Kidney epithelial cell (primary cell): ENCODE data around the gene CPLX4. TPM values are rescaled to one million over a fixed set of nuclear protein-coding genes. Genes with fewer than 3 reads are reported as not detected.

Source experiments
- DNase-seq: peaks from one replicate; pipeline ENCODE4 v3.0.0-alpha.2; 2010; ENCODE audit warnings: low read depth
- H3K27me3 ChIP-seq: 2 replicates; pipeline ENCODE4 v1.6.0; 2011; ENCODE audit warnings: low read length; ENCODE audit not compliant: control insufficient read depth, insufficient read depth
- H3K36me3 ChIP-seq: 2 replicates; pipeline ENCODE4 v1.5.1; 2011; ENCODE audit warnings: low read length; ENCODE audit not compliant: control insufficient read depth, insufficient read depth
- H3K4me3 ChIP-seq: 2 replicates; pipeline ENCODE4 v1.5.1; 2011; ENCODE audit warnings: low read depth, mild to moderate bottlenecking, control low read depth, low read length
- total RNA-seq: library from RNA; depleted of rRNA; stranded (reverse); fragments of >200 nt; gene quantifications from 2 replicates; pipeline ENCODE4 v1.2.3, GENCODE V29; 2015
- TF ChIP-seq, protein P1 (sequence below): IDR thresholded peaks from 2 replicates; pipeline ENCODE4 v1.5.1; 2011; ENCODE audit warnings: mild to moderate bottlenecking, moderate library complexity, low read length, control low read depth, inconsistent platforms; ENCODE audit not compliant: insufficient read depth, poor library complexity, severe bottlenecking

Gene CPLX4
- total RNA-seq, 1 donor from 2014 or later = not detected

DNA sequence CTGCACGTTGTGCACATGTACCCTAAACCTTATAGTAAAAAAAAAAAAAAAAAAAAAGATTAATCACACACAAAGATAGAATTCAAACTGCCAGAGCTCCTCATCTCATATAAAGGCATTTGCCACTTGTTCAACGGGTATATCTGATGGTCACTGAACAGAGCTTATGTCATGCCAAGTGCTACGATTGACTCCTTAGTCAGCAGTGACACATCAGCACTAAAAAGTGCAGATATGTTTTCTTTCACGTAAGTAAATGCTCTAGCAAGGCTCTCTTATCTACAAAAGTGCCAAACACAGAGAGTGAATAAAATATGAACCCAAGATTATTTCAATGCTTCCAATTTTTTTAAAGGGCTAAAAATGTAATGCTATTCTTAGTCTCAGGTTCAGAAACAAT, 39.5 kb upstream of the CPLX4 start:
- Histone ChIP-seq H3K27me3 (no peaks in the 10 kb centered on the region), H3K36me3 (no peaks in the 10 kb centered on the region), H3K4me3 (peak overlapping the region; percentile 70)
- peak; percentile 53 for DNase-seq
- TF ChIP-seq, protein P1, sequence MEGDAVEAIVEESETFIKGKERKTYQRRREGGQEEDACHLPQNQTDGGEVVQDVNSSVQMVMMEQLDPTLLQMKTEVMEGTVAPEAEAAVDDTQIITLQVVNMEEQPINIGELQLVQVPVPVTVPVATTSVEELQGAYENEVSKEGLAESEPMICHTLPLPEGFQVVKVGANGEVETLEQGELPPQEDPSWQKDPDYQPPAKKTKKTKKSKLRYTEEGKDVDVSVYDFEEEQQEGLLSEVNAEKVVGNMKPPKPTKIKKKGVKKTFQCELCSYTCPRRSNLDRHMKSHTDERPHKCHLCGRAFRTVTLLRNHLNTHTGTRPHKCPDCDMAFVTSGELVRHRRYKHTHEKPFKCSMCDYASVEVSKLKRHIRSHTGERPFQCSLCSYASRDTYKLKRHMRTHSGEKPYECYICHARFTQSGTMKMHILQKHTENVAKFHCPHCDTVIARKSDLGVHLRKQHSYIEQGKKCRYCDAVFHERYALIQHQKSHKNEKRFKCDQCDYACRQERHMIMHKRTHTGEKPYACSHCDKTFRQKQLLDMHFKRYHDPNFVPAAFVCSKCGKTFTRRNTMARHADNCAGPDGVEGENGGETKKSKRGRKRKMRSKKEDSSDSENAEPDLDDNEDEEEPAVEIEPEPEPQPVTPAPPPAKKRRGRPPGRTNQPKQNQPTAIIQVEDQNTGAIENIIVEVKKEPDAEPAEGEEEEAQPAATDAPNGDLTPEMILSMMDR = no peak

DNA sequence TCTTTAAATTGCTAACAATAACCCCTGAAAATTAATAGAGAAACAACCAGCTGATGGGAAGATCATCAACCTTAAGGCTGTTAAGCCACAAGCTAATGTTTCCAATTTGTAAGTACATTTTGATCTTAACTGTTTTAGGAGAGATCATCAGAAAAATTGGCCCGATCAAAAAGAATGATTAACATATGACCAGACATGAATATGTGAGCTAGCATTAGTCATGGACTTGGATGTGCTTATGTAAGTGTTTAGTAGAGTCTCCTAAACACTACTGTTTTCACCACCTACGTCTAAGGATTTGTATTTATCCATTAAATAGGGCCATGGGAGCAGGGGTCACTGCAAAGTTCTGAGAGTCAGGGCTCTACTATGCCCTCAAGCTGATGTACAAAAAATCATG, 36.3 kb upstream of the CPLX4 start:
- Histone ChIP-seq H3K27me3 (no peaks in the 10 kb centered on the region), H3K4me3 (no peak overlapping the region), H3K36me3 (no peaks in the 10 kb centered on the region)
- TF ChIP-seq, protein P1 = no peak
- no peak for DNase-seq

DNA sequence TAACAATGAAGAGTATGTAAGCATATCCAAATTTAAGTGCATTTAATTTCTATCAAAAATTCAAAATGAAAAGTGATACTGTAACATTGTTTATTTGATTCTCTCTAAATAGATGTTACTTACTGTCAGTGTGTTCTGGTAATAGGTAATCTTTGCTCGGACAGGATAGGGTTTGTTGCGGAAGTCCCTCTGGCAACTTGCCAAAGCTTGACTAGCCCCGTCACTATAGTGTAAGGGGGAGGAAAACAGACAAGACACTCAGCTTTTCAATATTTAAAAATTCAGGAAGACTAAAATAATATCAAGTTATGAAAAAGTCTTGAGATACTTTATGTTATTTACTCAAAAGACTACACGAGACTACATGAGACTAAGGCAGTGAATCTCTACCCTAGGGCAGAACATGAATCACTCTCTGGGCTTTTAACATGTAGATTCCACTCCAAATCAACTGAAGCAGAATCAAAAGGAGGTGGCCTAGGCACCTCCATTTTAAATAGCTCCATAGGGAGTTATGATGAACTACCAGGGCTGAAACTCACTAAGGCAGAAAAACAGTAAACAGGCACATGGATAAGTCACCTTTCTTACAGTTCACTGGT, 34.7 kb upstream of the CPLX4 start:
- H3K4me3 ChIP-seq = no peak overlapping the region
- no peak for DNase-seq
- H3K27me3 ChIP-seq = no peaks in the 10 kb centered on the region
- peaks cover 2% of the 10 kb centered on the region for H3K36me3 ChIP-seq
- TF ChIP-seq, protein P1 = no peak

DNA sequence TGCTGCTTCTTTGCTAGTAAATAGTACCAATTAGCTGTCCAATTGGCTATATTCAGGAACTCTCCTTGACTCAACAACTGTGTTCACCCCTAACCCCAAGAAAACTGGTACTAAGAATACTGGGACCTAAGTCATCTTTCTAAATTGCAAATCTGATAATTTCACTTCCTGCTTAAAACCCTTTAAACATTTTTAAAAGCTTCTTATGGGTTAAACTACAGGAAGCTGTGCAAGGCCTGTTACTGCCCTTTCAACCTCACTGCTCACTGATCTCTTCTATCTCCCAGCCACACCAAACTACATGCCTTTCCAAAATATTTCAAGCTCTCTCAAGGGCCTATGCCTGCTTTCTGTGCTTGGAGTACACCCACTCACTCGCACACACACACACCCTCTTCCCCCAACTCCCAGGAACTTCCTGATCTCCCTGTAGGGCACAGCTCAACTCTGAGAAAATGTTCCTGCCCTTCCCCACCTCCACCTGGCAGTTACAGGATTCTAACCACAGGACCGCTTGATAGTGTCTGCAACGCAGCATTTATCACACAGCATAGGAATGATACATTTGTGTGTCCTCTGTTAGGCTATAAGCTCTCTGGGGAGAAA, 33.9 kb upstream of the CPLX4 start:
- Histone ChIP-seq H3K27me3 (no peaks in the 10 kb centered on the region), H3K36me3 (peaks cover 2% of the 10 kb centered on the region), H3K4me3 (no peak overlapping the region)
- TF ChIP-seq, protein P1 = no peak
- no peak for DNase-seq

DNA sequence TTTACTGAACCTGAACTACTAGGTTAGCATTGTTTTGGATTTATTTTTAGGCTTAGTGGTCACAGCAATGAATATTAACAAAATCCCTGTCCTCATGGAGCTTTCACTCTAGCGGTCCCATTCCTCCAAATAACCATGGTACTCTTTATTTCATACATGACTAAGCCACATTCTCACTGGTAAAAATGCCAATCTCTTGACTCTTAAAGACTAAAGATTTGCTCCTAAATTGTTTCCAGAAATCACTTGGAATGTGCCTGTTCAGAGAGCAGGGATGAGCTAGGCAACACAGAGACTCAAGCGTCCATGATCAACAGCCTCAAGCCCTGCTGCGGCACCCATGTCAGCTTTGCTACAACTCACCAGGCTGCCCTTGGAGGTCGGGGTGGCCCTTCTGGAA, 27.1 kb upstream of the CPLX4 start:
- DNase-seq = no peak
- TF ChIP-seq, protein P1 = no peak
- Histone ChIP-seq H3K27me3 (no peaks in the 10 kb centered on the region), H3K36me3 (peaks cover 2% of the 10 kb centered on the region), H3K4me3 (no peak overlapping the region)

DNA sequence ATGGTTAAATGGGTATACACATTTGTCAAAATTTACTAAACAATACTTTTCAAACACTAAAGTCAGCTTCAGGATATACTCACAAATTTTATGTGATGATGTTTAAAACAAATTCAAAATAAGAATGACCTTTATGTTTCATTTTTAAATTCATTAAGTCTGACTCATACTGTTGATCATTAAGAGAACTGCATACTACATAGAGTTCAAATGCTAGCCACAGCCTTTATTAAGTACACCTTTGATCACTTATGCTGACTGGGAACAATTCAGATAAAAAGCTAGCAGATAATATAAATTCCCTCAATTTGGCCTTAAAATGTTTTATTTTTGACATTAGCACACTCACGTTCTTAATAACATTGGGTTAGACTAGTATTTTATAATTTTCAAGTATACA, 26.5 kb upstream of the CPLX4 start:
- TF ChIP-seq, protein P1 = no peak
- Histone ChIP-seq H3K4me3 (no peak overlapping the region), H3K36me3 (peaks cover 2% of the 10 kb centered on the region), H3K27me3 (no peaks in the 10 kb centered on the region)
- no peak for DNase-seq
